ENCODE measurements around the gene REPS1. TPM values are rescaled to one million over a fixed set of nuclear protein-coding genes. Genes with fewer than 3 reads are reported as not detected.

Gene REPS1
- total and polyA plus RNA-seq, 11 donors, result 16.3 to 65.8 (median 38.3) TPM

DNA sequence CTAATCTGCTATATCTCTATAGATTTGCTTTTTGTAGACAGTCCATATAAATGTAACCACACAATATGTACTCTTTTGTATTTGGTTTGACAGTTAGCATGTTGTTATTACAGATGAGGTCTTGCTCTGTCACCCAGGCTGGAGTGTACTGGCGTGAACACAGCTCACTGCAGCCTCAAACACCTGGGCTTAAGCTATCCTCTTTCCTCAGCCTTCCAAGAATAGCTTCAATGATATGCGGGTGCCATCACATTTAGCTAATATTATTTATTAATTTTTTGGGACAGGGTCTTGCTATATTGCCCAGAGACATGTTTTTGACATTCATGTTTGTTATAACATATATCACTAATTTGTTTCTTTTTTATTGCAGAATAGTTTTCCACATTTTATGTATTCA lies 10.8 kb downstream of the REPS1 start:
- DNase-seq, result no peak
- 79 to 87% (median 81%) methylated on average over 2 of the region's 2 CpGs for WGBS, 4 donors
- no peaks in the 10 kb centered on the region for H3K27me3 ChIP-seq
- no peaks in the 10 kb centered on the region for H3K9me3 ChIP-seq
- TF ChIP-seq CTCF (IDR thresholded peaks at IDR 0.05) (no peak), POLR2A (IDR thresholded peaks at IDR 0.05) (no peak)
- H3K4me1 ChIP-seq, result peaks cover 0 to 59% (median 31%) of the 10 kb centered on the region in 12 donors
- no peaks in the 10 kb centered on the region for H3K36me3 ChIP-seq
- H3K4me3 ChIP-seq, result no peak overlapping the region
- intact Hi-C loops (cut with DNase I), result no loop called here
- no peak overlapping the region for H3K27ac ChIP-seq
- ATAC-seq, result no peak

GRCh38 chr6:138975815-138976214 lies 12.2 kb downstream of the REPS1 start:
- H3K4me1 ChIP-seq, result peaks cover 0 to 63% (median 36%) of the 10 kb centered on the region in 12 donors
- ATAC-seq (no peak), DNase-seq (no peak)
- 77 to 83% (median 80%) methylated on average over 4 of the region's 4 CpGs for WGBS, 4 donors
- no peaks in the 10 kb centered on the region for H3K27me3 ChIP-seq
- no peak overlapping the region for H3K27ac ChIP-seq
- H3K9me3 ChIP-seq, result no peaks in the 10 kb centered on the region
- intact Hi-C loops (cut with DNase I), result no loop called here
- no peaks in the 10 kb centered on the region for H3K36me3 ChIP-seq
- TF ChIP-seq CTCF (IDR thresholded peaks at IDR 0.05), result no peak
- TF ChIP-seq POLR2A (IDR thresholded peaks at IDR 0.05), result no peak
- H3K4me3 ChIP-seq, result no peak overlapping the region

DNA sequence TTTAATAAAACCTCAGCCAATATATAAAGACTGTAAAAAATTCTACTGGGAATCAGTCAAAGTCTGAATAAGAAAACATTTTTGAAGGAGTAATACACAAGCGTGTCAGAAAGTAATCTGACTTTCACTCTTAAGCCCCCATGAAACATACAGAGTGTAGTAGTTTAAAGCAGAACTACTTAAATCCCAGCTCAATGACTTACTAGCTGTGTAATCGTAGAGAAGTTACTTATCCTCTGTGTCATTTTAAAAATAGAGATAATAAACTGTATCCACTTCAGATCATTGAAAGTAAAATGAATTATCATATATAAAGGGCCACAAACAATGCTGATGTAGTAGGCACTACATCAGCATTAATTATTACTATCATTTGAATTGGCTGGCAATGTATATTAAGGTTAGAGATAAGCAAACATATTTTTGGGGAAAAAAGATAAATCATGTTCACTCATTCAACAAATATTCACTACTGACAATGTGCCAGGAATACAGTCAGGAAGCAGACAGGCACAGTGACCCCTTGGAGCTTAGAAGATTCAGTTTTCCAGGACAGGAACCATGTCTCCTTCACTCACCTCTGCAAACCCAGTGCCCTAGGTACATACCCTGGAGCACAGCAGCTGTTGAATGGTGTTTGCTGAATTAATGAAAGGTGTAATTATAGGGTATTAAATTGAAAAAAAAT lies 14.4 kb downstream of the REPS1 start:
- H3K4me3 ChIP-seq, result no peak overlapping the region
- no peaks in the 10 kb centered on the region for H3K9me3 ChIP-seq
- DNase-seq, result no peak
- no peak for ATAC-seq
- H3K4me1 ChIP-seq, result peaks cover 0 to 71% (median 43%) of the 10 kb centered on the region in 12 donors
- intact Hi-C loops (cut with DNase I), result no loop called here
- H3K27ac ChIP-seq, result peak overlapping the region in 3 of 12 donors; percentile 27 to 42 (median 36)
- no peaks in the 10 kb centered on the region for H3K36me3 ChIP-seq
- no peak for TF ChIP-seq CTCF (IDR thresholded peaks at IDR 0.05)
- no peak for TF ChIP-seq POLR2A (IDR thresholded peaks at IDR 0.05)
- no peaks in the 10 kb centered on the region for H3K27me3 ChIP-seq
- WGBS, 4 donors, result 20 to 44% (median 33%) methylated on average over 2 of the region's 2 CpGs

- H3K27ac ChIP-seq, result peak overlapping the region in 6 of 12 donors; percentile 48 to 82 (median 56)
- 63 to 80% (median 72%) methylated on average over 3 of the region's 3 CpGs for WGBS, 4 donors
- ATAC-seq (peak in 1 of 4 donors; percentile 11), DNase-seq (no peak)
- peaks cover 0 to 85% (median 50%) of the 10 kb centered on the region in 12 donors for H3K4me1 ChIP-seq
- no peaks in the 10 kb centered on the region for H3K9me3 ChIP-seq
- no peak overlapping the region for H3K4me3 ChIP-seq
- no peaks in the 10 kb centered on the region for H3K36me3 ChIP-seq
- intact Hi-C loops (cut with DNase I), result no loop called here
- H3K27me3 ChIP-seq, result no peaks in the 10 kb centered on the region
- TF ChIP-seq POLR2A (IDR thresholded peaks at IDR 0.05) (no peak), CTCF (IDR thresholded peaks at IDR 0.05) (no peak)
These were observed 15.8 kb downstream of the REPS1 start for GRCh38 chr6:138972226-138972665.
